Coronary artery (tissue), 2 donors: ENCODE measurements around the gene PLCG1.

Source experiments
- DNase-seq: peaks from one replicate; pipeline ENCODE4 v3.0.0-alpha.2; 2017; ENCODE audit warnings: low spot score
- H3K27ac ChIP-seq, 2 donors: fragments of 200-600 bp; sonication (generic); one replicate each; pipeline ENCODE4 v1.5.1; 2016 to 2019
- H3K4me3 ChIP-seq: fragments of 200-600 bp; sonication (generic); 2 replicates; pipeline ENCODE4 v1.5.1; 2016; ENCODE audit warnings: mild to moderate bottlenecking, moderate library complexity
- CTCF ChIP-seq: fragments of 200-600 bp; sonication (generic); IDR thresholded peaks from one replicate; pipeline ENCODE4 v1.5.1; 2019; ENCODE audit warnings: antibody characterized with exemption

PLCG1 gene

GRCh38 chr20:41154436-41155176, 17.3 kb downstream of the PLCG1 start:
- no peak for DNase-seq
- no peak overlapping the region for H3K4me3 ChIP-seq
- peak overlapping the region in 1 of 2 donors; percentile 48 for H3K27ac ChIP-seq
- TF ChIP-seq CTCF, result no peak

- H3K4me3 ChIP-seq, result no peak overlapping the region
- no peak for TF ChIP-seq CTCF
- peak overlapping the region in 1 of 2 donors; percentile 48 for H3K27ac ChIP-seq
- no peak for DNase-seq
Measured at GRCh38 chr20:41155261-41155660, 17.9 kb downstream of the PLCG1 start.

GRCh38 chr20:41158082-41158625, 20.8 kb downstream of the PLCG1 start:
- DNase-seq, result no peak
- Histone ChIP-seq H3K4me3 (no peak overlapping the region), H3K27ac (peak overlapping the region in 1 of 2 donors; percentile 3)
- no peak for TF ChIP-seq CTCF

GRCh38 chr20:41159547-41159946, 22.2 kb downstream of the PLCG1 start:
- no peak for DNase-seq
- no peak for TF ChIP-seq CTCF
- Histone ChIP-seq H3K27ac (peak overlapping the region in 1 of 2 donors; percentile 22), H3K4me3 (no peak overlapping the region)

- Histone ChIP-seq H3K27ac (no peak overlapping the region), H3K4me3 (no peak overlapping the region)
- DNase-seq, result no peak
- no peak for TF ChIP-seq CTCF
Measured at GRCh38 chr20:41160686-41161085, 23.3 kb downstream of the PLCG1 start.

- DNase-seq, result no peak
- Histone ChIP-seq H3K27ac (peak overlapping the region in 1 of 2 donors; percentile 28), H3K4me3 (no peak overlapping the region)
- no peak for TF ChIP-seq CTCF
Measured at GRCh38 chr20:41161886-41162285, 24.5 kb downstream of the PLCG1 start.

- H3K27ac ChIP-seq, result peak overlapping the region in 1 of 2 donors; percentile 28
- no peak overlapping the region for H3K4me3 ChIP-seq
- no peak for TF ChIP-seq CTCF
- no peak for DNase-seq
Measured at GRCh38 chr20:41162396-41162795, 25.1 kb downstream of the PLCG1 start.
